ENCODE measurements around the gene CD207. TPM values are rescaled to one million over a fixed set of nuclear protein-coding genes. Genes with fewer than 3 reads are reported as not detected.

CD207 gene
- total RNA-seq, 1 experiment from 2014 or later: not detected

DNA sequence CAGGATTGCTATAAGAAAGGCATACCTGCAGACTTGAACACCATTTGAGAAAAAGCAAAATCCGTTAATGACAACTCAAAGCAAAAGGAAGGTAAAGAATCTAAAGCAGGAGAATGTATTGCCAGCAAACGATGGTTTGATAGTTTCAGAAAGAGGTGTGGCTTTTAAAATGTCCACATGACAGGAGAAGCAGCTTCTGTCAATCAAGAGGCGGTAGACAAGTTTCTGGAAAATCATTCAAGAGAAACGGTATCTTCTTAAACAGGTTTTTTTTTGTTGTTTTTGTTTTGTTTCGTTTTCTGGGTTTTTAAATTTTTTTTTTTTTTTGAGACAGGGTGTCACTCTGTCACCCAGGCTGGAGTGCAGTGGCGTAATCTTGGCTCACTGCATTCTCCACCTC is 29.0 kb downstream of the CD207 start:
- BruUV-seq (replicated peaks): no TSS peak
- Histone ChIP-seq H2AFZ (no peak overlapping the region), H3K4me2 (no peak overlapping the region), H3K4me3 (no peak overlapping the region), H3K27ac (no peak overlapping the region), H3K4me1 (replicated peaks; ENCODE audit: insufficient read depth) (no peaks in the 10 kb centered on the region), H3K27me3 (ENCODE audit: insufficient read depth, low read depth) (peaks cover 52% of the 10 kb centered on the region), H3K36me3 (ENCODE audit: low read depth) (no peaks in the 10 kb centered on the region), H4K20me1 (ENCODE audit: insufficient read depth) (no peaks in the 10 kb centered on the region), H3K9me3 (ENCODE audit: insufficient read depth, low read depth) (no peaks in the 10 kb centered on the region), H3K79me2 (ENCODE audit: low read depth) (no peaks in the 10 kb centered on the region), H3K9me2 (ENCODE audit: insufficient read depth) (no peaks in the 10 kb centered on the region), H3F3A (ENCODE audit: insufficient read depth, low read depth) (no peaks in the 10 kb centered on the region)
- no peak for DNase-seq
- CTCF ChIA-PET: no interaction called here
- POLR2A ChIA-PET (ENCODE audit: unreplicated experiment): no interaction called here
- intact Hi-C loops (cut with micrococcal nuclease; ENCODE audit: unreplicated experiment): no loop called here
- TF ChIP-seq EZH2 (IDR thresholded peaks at IDR 0.05; ENCODE audit: low read depth): no peak
- TF ChIP-seq, protein P1, sequence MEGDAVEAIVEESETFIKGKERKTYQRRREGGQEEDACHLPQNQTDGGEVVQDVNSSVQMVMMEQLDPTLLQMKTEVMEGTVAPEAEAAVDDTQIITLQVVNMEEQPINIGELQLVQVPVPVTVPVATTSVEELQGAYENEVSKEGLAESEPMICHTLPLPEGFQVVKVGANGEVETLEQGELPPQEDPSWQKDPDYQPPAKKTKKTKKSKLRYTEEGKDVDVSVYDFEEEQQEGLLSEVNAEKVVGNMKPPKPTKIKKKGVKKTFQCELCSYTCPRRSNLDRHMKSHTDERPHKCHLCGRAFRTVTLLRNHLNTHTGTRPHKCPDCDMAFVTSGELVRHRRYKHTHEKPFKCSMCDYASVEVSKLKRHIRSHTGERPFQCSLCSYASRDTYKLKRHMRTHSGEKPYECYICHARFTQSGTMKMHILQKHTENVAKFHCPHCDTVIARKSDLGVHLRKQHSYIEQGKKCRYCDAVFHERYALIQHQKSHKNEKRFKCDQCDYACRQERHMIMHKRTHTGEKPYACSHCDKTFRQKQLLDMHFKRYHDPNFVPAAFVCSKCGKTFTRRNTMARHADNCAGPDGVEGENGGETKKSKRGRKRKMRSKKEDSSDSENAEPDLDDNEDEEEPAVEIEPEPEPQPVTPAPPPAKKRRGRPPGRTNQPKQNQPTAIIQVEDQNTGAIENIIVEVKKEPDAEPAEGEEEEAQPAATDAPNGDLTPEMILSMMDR (conservative IDR thresholded peaks at IDR 0.05): no peak

- ChIA-PET POLR2A (ENCODE audit: unreplicated experiment) (no interaction called here), CTCF (no interaction called here)
- H3K9me3 ChIP-seq (ENCODE audit: insufficient read depth, low read depth): no peaks in the 10 kb centered on the region
- intact Hi-C loops (cut with micrococcal nuclease; ENCODE audit: unreplicated experiment): no loop called here
- no peaks in the 10 kb centered on the region for H3F3A ChIP-seq (ENCODE audit: insufficient read depth, low read depth)
- H3K27ac ChIP-seq: no peak overlapping the region
- no peak overlapping the region for H3K4me2 ChIP-seq
- H3K9me2 ChIP-seq (ENCODE audit: insufficient read depth): no peaks in the 10 kb centered on the region
- BruUV-seq (replicated peaks): no TSS peak
- no peak overlapping the region for H2AFZ ChIP-seq
- no peak for DNase-seq
- no peak overlapping the region for H3K4me3 ChIP-seq
- TF ChIP-seq, protein P1 (conservative IDR thresholded peaks at IDR 0.05): no peak
- no peak for TF ChIP-seq EZH2 (IDR thresholded peaks at IDR 0.05; ENCODE audit: low read depth)
- no peaks in the 10 kb centered on the region for H4K20me1 ChIP-seq (ENCODE audit: insufficient read depth)
- no peaks in the 10 kb centered on the region for H3K36me3 ChIP-seq (ENCODE audit: low read depth)
- no peaks in the 10 kb centered on the region for H3K4me1 ChIP-seq (replicated peaks; ENCODE audit: insufficient read depth)
- H3K79me2 ChIP-seq (ENCODE audit: low read depth): no peaks in the 10 kb centered on the region
- H3K27me3 ChIP-seq (ENCODE audit: insufficient read depth, low read depth): peaks cover 52% of the 10 kb centered on the region
Observed at GRCh38 chr2:70806013-70806412, 29.6 kb downstream of the CD207 start.

- Histone ChIP-seq H3K4me2 (no peak overlapping the region), H3K9me3 (ENCODE audit: insufficient read depth, low read depth) (no peaks in the 10 kb centered on the region), H3K4me1 (replicated peaks; ENCODE audit: insufficient read depth) (no peaks in the 10 kb centered on the region), H4K20me1 (ENCODE audit: insufficient read depth) (no peaks in the 10 kb centered on the region), H3K36me3 (ENCODE audit: low read depth) (no peaks in the 10 kb centered on the region), H3F3A (ENCODE audit: insufficient read depth, low read depth) (no peaks in the 10 kb centered on the region), H3K27ac (no peak overlapping the region), H3K9me2 (ENCODE audit: insufficient read depth) (no peaks in the 10 kb centered on the region), H3K4me3 (no peak overlapping the region), H2AFZ (no peak overlapping the region), H3K27me3 (ENCODE audit: insufficient read depth, low read depth) (peaks cover 45% of the 10 kb centered on the region), H3K79me2 (ENCODE audit: low read depth) (no peaks in the 10 kb centered on the region)
- TF ChIP-seq, protein P1 (conservative IDR thresholded peaks at IDR 0.05): no peak
- TF ChIP-seq EZH2 (IDR thresholded peaks at IDR 0.05; ENCODE audit: low read depth): no peak
- DNase-seq: no peak
- intact Hi-C loops (cut with micrococcal nuclease; ENCODE audit: unreplicated experiment): no loop called here
- ChIA-PET POLR2A (ENCODE audit: unreplicated experiment) (no interaction called here), CTCF (no interaction called here)
- no TSS peak for BruUV-seq (replicated peaks)
Observed at GRCh38 chr2:70801607-70802263, 33.9 kb downstream of the CD207 start.

All from PC-9 (cell line).